Left lobe of liver (tissue), 2 donors: ENCODE data around the gene GCSAM. TPM values are rescaled to one million over a fixed set of nuclear protein-coding genes. Genes with fewer than 3 reads are reported as not detected.
A peak's percentile ranks its signal among the peaks of the same experiment; 100 is the strongest.

Experiments used
- ATAC-seq: fragments of 200-7000 bp; cut with Tn5 transposase; one replicate; pipeline ENCODE4 v1.9.1; 2020; ENCODE audit warnings: mild to moderate bottlenecking, moderate library complexity
- DNase-seq: peaks from one replicate; pipeline ENCODE4 v3.0.0-alpha.2; 2020; ENCODE audit warnings: low spot score
- total RNA-seq: library from RNA; stranded (reverse); gene quantifications from one replicate; pipeline ENCODE4 v1.2.1, GENCODE V29; 2021
- donor health status: DM: no; HTN: no; CAD: no; lungs with moderate emphysema.
- donor health status: DM: no; HTN: yes; CAD: no.

GCSAM gene
- total RNA-seq, 1 donor from 2014 or later = 0.18 TPM

GRCh38 chr3:112130638-112130993 is 2.4 kb downstream of the GCSAM start:
- ATAC-seq (no peak), DNase-seq (no peak)

- DNase-seq (no peak), ATAC-seq (no peak)
Measured at GRCh38 chr3:112129925-112130637, 3.0 kb downstream of the GCSAM start.

DNA sequence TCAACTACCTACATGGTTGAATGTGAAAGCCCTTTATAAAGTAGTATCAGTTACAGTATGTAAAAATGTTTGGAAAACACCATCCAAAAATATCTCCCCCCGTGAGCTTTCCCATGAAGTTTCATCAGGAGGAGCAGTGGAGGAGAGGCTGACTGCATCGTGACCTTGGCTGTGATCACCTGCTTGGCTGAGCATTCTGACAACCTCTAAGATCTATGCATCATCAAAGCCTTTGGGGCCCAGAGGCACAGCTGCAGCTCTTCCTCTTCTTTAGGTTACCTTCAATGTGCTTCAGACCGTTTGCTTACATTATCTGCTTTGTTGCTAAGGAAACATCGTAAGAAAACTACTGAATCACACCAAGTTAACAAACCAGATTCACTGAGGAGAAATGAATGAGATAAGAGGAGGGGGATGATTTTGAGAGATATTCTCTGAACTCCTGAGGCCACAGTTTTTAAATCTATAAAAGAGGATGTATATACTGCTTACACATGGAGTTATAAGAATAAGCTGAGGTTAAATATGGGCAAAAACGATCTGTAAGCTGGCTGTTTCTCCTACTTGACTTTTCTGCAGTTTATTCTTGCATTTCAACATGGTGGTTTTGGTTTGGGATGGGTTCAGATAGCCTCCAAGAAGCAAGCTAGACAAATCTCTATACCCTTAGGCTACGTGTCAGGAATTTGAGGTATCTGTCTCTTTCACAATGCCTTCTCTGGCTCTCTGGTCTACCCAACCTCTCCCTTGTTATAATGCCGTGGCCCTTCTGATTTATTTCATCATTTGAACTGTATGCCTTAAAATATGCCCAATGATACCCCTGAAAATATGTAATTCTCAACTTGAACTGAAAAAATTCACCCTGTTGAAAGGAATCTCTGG is 4.0 kb downstream of the GCSAM start:
- DNase-seq = no peak
- no peak for ATAC-seq

DNA sequence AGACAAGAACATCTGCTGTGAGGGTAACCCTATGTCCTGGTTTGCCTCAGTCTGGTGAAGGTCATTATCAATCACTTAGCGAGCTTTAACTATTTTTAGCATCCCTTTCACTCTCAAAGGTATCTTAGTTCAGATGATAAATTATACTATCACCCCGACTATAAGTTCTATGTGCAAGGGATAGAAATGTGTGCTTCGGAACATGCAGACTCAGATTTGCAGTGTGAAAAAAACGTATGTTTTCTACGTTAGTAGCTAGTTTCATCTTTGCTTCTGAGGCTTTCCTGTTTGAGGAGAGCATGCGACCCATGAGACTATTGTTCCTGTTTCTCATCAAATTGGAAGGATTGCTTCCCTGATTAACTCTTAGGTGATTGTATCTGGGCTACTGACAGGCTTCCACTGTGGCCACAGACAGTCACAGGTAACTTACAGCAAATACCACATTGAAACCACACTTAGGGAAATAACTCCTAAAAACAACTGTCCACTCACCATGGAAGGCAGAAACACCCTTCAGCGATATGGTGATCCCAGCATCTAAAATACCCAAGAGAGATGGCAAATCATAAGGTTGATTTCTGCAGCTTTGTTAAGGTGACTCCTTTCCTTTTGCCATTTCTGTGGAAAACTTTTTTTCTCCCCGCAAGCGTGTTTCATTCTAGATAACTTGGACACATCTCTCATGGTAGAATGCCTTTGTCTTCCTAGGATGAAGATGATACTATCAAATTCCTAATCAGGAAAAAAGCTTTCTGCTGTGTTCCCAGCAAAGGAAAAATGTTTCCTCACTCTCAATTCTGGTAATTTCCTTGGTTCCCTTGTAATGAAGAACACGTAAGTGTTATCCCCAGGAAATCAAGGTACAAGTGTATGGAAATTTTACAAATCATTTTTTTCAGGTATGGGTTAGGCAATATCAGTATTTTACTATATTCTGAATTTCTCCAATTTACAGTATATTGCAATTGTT is 5.2 kb downstream of the GCSAM start:
- DNase-seq = no peak
- ATAC-seq = no peak

- no peak for ATAC-seq
- DNase-seq = no peak
Measured at GRCh38 chr3:112126511-112126911, 6.5 kb downstream of the GCSAM start.

DNA sequence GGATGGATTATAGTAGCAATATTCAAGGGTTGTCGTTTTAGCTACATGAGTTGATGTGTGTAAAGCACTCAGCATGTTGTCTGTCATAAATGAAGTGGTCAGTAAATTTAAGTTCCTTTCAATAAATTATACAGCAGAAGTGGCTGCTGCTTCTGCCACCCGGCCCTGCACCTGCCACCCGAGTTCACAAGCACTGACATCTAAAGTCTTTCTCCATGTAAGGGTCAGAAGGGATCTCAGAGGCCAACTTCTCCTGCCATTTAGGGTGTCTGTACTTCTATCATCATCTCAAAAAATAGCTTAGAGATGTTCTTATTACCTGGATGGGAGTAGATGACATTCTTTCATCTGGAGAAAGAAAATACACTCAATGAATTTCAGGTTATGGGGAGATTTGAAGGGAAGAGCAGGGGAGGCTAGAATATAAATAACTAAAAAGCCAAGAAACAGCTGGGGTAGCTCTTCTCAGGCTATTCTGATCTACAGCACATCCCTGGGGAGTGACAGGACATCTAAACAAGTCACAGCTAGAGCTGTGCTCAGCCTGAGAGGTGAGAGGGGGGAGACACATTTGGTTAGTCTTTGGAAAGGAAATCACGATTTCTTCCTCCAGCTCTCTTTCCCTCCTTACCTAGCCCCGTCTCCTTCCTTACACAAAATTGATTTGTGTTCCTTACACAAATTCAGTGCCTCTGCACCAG is 8.0 kb downstream of the GCSAM start:
- ATAC-seq = no peak

GRCh38 chr3:112123548-112123947 is 9.5 kb downstream of the GCSAM start:
- no peak for DNase-seq

More for the DNA sequence above, 8.0 kb downstream of the GCSAM start:
- DNase-seq = no peak

DNA sequence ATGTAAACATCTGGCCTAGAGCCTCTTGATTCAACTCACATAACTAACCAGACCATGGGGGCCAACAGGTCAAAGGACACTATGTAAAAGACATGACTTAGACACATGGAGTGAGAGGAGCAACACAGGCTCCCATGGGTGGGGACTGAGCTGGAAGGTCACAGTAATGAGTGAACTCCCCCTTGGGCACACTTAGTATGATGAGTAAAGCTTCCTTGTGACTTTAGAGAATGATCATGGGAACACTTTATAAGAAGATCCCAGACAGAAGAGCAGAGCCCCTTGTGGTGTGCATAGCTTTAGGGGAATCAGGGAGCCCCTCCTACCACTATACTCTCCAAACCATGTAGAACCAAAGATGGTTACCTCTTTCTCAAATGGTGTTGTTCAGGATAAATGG is 10.2 kb downstream of the GCSAM start:
- DNase-seq (no peak), ATAC-seq (no peak)

More at GRCh38 chr3:112123548-112123947, 9.5 kb downstream of the GCSAM start:
- ATAC-seq = no peak

- ATAC-seq (peak; percentile 31), DNase-seq (no peak)
Measured at GRCh38 chr3:112121577-112122547, 11.2 kb downstream of the GCSAM start.

- DNase-seq (no peak), ATAC-seq (no peak)
Measured at GRCh38 chr3:112119962-112120836, 12.8 kb downstream of the GCSAM start.

- peak; percentile 36 for ATAC-seq
- no peak for DNase-seq
Measured at GRCh38 chr3:112117841-112118571, 15.0 kb downstream of the GCSAM start.

GRCh38 chr3:112117415-112117814 is 15.6 kb downstream of the GCSAM start:
- DNase-seq (no peak), ATAC-seq (no peak)

- DNase-seq = no peak
- peak; percentile 25 for ATAC-seq
Measured at GRCh38 chr3:112116748-112117186, 16.3 kb downstream of the GCSAM start.

- DNase-seq (no peak), ATAC-seq (no peak)
Measured at GRCh38 chr3:112115806-112116383, 17.2 kb downstream of the GCSAM start.

DNA sequence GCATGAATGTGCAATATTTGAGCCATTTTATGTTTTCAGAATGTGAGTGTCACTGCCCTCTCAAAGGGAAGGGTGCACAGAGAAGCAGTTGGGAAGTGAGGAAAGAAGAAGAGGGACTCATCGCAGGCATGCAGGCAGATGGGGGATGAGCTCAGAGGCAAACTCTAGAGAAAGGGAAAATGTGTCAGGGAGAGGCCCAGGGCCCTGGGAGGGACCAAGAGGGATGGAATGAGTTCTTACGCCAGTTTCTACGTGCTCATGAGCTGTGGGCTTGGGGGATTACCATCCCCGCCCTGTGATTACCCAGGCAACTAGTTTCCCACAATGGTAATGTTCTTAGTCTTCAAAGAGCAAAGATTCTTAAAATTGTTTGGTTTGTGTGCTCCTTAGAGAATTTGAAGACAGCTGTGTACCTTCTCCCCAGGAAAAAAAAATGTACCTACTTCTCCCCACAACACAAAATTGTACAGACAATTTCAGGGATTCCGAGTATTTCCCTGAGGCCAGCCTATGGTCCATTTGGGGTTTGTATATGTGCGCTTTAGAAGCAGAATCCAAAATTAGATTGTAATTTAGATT is 17.8 kb downstream of the GCSAM start:
- ATAC-seq (no peak), DNase-seq (no peak)

- ATAC-seq (no peak), DNase-seq (no peak)
Measured at GRCh38 chr3:112114576-112115160, 18.4 kb downstream of the GCSAM start.
